BJ (cell line): Measurements from ENCODE around the gene TANGO2. TPM values are rescaled to one million over a fixed set of nuclear protein-coding genes. Genes with fewer than 3 reads are reported as not detected.

Experiments used
- CTCF ChIA-PET: fragments of 350-600 bp; formaldehyde crosslinking; extraction: SDS; loops from one replicate; lab custom pipeline; 2021; ENCODE audit warnings: antibody characterized with exemption, inconsistent platforms; lab: Yijun Ruan, JAX
- POLR2A ChIA-PET: fragments of 300-600 bp; sonication (Branson Sonifier 250); formaldehyde crosslinking; extraction: SDS; loops from one replicate; lab custom pipeline; 2021; ENCODE audit warnings: antibody characterized with exemption; lab: Charles Lee
- DNase-seq: peaks from one replicate; pipeline ENCODE4 v3.0.0-alpha.2; 2011; ENCODE audit warnings: low read depth
- H3K27me3 ChIP-seq: 2 replicates; pipeline ENCODE4 v1.6.0; 2011; ENCODE audit warnings: low read length; ENCODE audit not compliant: control insufficient read depth, insufficient read depth
- H3K36me3 ChIP-seq: 2 replicates; pipeline ENCODE4 v1.5.1; 2011; ENCODE audit warnings: low read length; ENCODE audit not compliant: control insufficient read depth, insufficient read depth
- H3K4me3 ChIP-seq: 2 replicates; pipeline ENCODE4 v1.5.1; 2011; ENCODE audit warnings: low read depth, mild to moderate bottlenecking, control low read depth, low read length
- polyA plus RNA-seq: library from polyadenylated mRNA; depleted of rRNA; stranded (reverse); fragments of >200 nt; gene quantifications from 2 replicates; pipeline ENCODE4 v1.2.3, GENCODE V29; 2011
- TF ChIP-seq, protein P1 (sequence below): IDR thresholded peaks from 2 replicates; pipeline ENCODE4 v1.5.1; 2011; ENCODE audit warnings: low read depth, mild to moderate bottlenecking, control low read depth, inconsistent platforms, low read length, moderate library complexity; ENCODE audit not compliant: insufficient read depth

The TANGO2 gene
- polyA plus RNA-seq, 1 experiment, result 51.7 TPM

DNA sequence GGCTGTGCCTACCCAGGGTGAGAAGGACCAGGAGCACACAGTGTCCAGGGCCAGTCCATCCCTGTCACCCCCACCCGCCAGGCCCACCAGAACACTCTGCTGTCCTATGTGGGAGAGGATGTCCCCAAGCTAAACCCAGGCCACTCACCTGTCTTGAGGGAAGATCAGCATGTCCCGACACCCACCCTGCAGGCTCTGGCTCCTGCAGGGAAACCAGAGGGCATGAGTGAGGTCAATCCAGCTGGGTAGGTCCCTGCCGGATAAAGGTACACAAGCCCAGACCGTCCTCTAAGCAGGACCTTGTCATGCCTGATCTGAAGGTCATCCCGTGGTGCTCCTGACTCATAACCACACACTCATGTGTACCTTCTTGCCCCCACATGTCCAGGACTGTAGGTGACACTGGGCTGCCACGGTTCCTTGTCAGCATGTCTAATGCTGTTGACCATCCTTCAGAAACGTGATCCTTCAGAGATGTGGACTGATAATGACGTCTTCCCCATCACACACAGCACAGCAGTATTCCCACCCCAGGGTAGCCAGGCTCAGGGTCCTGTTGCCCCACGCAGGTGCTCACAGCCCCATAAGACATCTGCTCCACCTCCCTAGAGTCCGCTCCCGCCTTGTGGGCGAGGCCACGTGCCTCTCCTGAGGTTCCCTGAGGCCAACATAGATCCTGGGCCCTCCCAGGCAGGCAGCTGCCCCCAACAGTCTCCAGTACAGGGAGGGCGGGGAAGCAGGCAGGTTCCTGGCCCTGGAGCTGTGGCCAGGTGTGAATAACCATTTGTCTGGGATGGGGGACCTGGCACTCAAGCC lies 10.4 kb upstream of the TANGO2 start:
- POLR2A ChIA-PET, result no interaction called here
- DNase-seq, result no peak
- TF ChIP-seq, protein P1, sequence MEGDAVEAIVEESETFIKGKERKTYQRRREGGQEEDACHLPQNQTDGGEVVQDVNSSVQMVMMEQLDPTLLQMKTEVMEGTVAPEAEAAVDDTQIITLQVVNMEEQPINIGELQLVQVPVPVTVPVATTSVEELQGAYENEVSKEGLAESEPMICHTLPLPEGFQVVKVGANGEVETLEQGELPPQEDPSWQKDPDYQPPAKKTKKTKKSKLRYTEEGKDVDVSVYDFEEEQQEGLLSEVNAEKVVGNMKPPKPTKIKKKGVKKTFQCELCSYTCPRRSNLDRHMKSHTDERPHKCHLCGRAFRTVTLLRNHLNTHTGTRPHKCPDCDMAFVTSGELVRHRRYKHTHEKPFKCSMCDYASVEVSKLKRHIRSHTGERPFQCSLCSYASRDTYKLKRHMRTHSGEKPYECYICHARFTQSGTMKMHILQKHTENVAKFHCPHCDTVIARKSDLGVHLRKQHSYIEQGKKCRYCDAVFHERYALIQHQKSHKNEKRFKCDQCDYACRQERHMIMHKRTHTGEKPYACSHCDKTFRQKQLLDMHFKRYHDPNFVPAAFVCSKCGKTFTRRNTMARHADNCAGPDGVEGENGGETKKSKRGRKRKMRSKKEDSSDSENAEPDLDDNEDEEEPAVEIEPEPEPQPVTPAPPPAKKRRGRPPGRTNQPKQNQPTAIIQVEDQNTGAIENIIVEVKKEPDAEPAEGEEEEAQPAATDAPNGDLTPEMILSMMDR, result no peak
- Histone ChIP-seq H3K4me3 (no peak overlapping the region), H3K27me3 (peaks cover 4% of the 10 kb centered on the region), H3K36me3 (no peaks in the 10 kb centered on the region)
- CTCF ChIA-PET, result interaction anchor here (0.8 to 6.3 kb wide), 4 partner anchors 9 to 280 kb away, joined by 3 to 97 read pairs (median 3); no protein-coding TSS in a partner anchor

DNA sequence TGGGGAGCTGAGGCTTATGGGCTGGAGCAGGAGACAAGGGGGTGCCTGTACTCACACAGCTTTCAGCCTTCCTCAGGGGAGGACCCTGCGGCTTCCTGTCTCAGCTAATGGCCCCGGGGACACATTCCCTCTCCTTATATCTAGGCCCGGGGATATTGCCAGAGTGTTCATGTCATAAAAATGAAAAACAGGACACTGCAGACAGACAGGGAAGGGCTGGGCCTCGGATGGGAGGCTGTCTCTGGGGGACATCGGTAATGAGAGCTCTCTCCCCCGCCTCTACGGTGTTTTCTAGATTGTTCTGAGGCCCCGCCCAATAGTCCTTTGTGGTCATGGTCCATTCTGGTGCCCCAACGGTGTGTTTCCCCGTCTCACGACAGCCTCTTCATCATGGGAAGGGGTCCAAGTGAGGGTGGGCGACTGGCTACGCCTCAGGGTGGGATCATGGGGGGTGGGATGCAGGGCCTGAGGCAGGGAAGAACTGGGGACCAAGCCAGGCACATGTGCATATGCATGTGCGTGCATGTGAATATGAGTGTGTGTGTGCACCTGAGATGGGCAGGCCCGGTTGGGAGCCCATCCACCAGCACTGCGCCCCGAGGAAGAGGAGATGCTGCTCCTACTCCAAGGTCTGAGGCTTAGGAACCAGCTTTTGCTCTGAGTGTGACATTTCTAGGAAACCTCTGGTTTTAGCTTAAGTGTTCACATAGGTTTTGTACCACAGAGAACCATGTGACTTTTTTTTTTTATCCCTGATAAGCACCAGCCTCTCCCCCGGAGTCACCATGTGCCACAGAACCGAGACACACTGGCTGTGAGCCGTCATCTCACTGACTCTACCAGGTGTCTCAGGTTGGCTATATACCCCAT lies 9.6 kb upstream of the TANGO2 start:
- Histone ChIP-seq H3K36me3 (no peaks in the 10 kb centered on the region), H3K27me3 (peaks cover 4% of the 10 kb centered on the region), H3K4me3 (no peak overlapping the region)
- TF ChIP-seq, protein P1, result no peak
- POLR2A ChIA-PET, result no interaction called here
- DNase-seq, result no peak
- CTCF ChIA-PET, result interaction anchor here (1.0 to 6.3 kb wide), 4 partner anchors 8 to 281 kb away, joined by 3 to 97 read pairs (median 3); no protein-coding TSS in a partner anchor

DNA sequence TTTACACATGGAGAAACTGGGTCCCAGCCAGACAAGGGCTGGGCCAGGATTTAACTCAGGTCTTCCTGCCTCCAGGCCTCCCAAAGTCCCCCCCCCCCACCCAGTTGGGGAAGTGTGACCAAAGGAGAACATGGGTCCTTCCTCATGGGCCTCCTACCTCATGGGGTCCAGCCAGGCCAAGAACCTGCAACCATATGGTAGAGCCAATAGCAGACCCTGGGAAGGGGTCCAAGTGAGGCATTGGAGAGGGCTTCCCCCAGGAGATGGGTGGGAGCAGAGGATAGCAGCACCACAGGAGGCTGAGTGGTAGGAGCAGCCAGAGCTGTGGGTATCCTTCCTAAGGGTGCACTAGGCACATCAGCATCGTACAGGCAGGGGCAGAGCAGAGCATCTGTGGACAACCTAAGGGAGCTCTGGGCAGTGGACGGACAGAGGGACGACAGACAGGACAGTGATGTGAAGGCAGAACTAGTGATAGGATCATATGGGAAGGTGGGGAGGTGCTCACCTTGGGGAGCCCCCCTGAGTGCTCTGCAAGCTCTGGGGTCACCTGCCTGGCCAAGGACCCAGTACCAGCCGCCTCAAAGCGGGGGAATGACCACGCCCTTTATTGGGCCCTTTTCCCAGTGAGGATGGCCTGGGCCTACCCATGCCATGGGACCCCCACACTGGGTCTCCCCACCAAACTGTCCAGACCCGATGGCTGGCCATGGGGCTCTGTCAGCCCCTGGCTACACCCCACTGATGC lies 8.7 kb upstream of the TANGO2 start:
- CTCF ChIA-PET, result interaction anchor here (1.0 to 6.3 kb wide), 6 partner anchors 9 to 281 kb away, joined by 3 to 97 read pairs (median 17); no protein-coding TSS in a partner anchor
- Histone ChIP-seq H3K27me3 (peaks cover 4% of the 10 kb centered on the region), H3K36me3 (no peaks in the 10 kb centered on the region), H3K4me3 (no peak overlapping the region)
- TF ChIP-seq, protein P1, result no peak
- POLR2A ChIA-PET, result no interaction called here
- no peak for DNase-seq

DNA sequence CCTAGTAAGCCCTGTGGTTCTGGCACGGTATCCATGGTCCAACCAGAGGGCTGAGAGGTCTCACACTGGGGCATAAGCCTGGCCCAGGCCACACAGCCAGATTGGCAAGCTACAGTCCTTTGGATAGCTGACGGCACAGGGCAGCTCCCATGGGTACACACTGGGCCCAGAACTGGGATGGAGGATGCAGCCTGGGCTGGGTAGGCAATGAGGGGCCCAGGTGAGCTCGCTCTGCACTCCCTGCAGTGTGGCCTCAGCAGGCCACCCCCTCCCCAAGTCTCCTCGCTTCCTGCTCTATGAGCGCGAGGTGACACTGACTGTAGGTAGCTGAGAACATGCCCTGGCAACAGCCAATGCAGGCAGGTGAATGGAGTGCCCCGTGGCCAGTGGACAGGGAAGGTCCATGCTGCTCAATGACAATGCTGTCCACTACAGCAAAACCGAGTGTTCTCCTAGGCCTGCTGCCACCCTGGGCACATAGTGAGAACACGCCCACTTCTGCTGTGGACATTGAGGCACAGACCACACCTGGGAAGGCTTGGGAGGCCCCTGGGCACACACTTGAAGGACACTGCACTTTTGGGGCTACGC lies 8.1 kb upstream of the TANGO2 start:
- CTCF ChIA-PET, result interaction anchor here (0.7 to 6.3 kb wide), 19 partner anchors 9 to 334 kb away, joined by 3 to 97 read pairs (median 5); no protein-coding TSS in a partner anchor
- POLR2A ChIA-PET, result no interaction called here

More for the DNA sequence above, 8.1 kb upstream of the TANGO2 start:
- no peaks in the 10 kb centered on the region for H3K36me3 ChIP-seq
- DNase-seq, result no peak
- TF ChIP-seq, protein P1, result no peak
- peaks cover 4% of the 10 kb centered on the region for H3K27me3 ChIP-seq
- no peak overlapping the region for H3K4me3 ChIP-seq
